A673 (cell line): ENCODE data around the gene LRGUK.

Source experiments
- CTCF ChIP-seq: fragments of 300-800, 200-600 bp; sonication (generic); conservative IDR thresholded peaks from 2 replicates; pipeline ENCODE4 v1.5.1; 2017; ENCODE audit warnings: low read depth, mild to moderate bottlenecking, antibody characterized with exemption, low read length, moderate library complexity, mixed read lengths
- EZH2 ChIP-seq: fragments of 200-600 bp; sonication (generic); IDR thresholded peaks from 2 replicates; pipeline ENCODE4 v1.6.1; 2017; ENCODE audit warnings: borderline replicate concordance, low read depth, mild to moderate bottlenecking, mixed read lengths, antibody characterized with exemption, low read length; ENCODE audit not compliant: poor library complexity, severe bottlenecking

DNA sequence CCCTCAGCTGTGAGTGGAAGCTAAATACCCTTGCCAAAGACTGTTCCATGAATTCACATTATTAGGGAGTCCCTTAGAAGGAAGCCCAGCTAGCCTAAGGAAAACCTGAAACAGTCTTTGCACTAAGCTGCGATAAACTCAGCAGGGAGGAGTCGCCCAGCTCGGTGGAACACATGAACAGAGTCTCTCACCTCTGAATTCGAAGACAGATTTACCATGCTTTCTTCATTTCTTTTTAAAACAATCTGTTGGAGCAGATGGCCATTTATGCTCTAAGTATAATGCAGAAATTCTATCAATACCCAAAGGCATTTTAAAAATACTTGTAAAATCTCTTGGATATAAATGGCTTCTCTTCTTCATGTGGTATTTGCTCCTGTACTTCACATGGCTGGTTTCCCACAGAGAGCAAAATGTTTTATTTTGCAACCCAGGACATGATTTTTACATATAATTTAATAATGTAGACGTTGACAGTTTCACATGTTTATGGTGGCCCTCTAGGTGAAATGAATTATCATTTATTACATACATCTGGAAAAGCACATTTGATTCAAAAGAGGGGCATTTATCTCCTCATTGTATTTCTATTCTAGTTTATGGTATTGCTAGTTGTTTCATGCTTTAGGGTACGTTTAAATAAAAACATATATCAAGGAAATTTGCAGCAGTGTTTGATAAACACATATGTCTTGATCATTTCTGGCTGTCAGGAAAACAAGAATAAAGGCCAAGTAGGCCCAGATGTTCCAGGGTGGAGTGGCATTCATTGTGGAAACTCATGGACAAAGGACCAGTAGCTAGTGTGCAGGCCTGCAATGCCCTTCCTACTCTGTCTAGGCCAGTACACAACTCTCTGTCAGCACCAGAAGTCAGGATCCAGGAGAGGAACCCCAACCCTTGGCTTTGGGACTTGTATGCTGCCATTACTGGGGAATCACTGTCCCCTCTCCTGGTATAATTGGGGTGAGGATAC, 52.2 kb downstream of the LRGUK start:
- TF ChIP-seq CTCF (no peak), EZH2 (no peak)
